Ishikawa (cell line): ENCODE results near the gene TBC1D12.

ENCODE experiments used
- CEBPB ChIP-seq: IDR thresholded peaks from 2 replicates; pipeline ENCODE4 v1.6.1; 2012
- CREB1 ChIP-seq: IDR thresholded peaks from 2 replicates; pipeline ENCODE4 v1.6.1; 2012; ENCODE audit warnings: low read depth
- EGR1 ChIP-seq: IDR thresholded peaks from 2 replicates; pipeline ENCODE4 v1.6.1; 2012
- EP300 ChIP-seq: IDR thresholded peaks from 2 replicates; pipeline ENCODE4 v1.6.1; 2012; ENCODE audit warnings: borderline replicate concordance
- FOXM1 ChIP-seq: IDR thresholded peaks from 2 replicates; pipeline ENCODE4 v1.6.1; 2012; ENCODE audit warnings: low read depth, borderline replicate concordance
- NFIC ChIP-seq: IDR thresholded peaks from 2 replicates; pipeline ENCODE4 v1.6.1; 2012
- RAD21 ChIP-seq: IDR thresholded peaks from 2 replicates; pipeline ENCODE4 v1.6.1; 2012; ENCODE audit warnings: low read depth
- REST ChIP-seq: IDR thresholded peaks from 2 replicates; pipeline ENCODE4 v1.6.1; 2012; ENCODE audit warnings: low read depth, mild to moderate bottlenecking
- TAF1 ChIP-seq: IDR thresholded peaks from 2 replicates; pipeline ENCODE4 v1.6.1; 2012; ENCODE audit warnings: low read depth, mild to moderate bottlenecking
- TCF12 ChIP-seq: IDR thresholded peaks from 2 replicates; pipeline ENCODE4 v1.6.1; 2012; ENCODE audit warnings: low read depth
- TEAD4 ChIP-seq: IDR thresholded peaks from 2 replicates; pipeline ENCODE4 v1.6.1; 2012
- USF1 ChIP-seq: IDR thresholded peaks from 2 replicates; pipeline ENCODE4 v1.6.1; 2012
- YY1 ChIP-seq: IDR thresholded peaks from 2 replicates; pipeline ENCODE4 v1.6.1; 2012; ENCODE audit warnings: low read depth
- ZBTB7A ChIP-seq: IDR thresholded peaks from 2 replicates; pipeline ENCODE4 v1.6.1; 2012; ENCODE audit warnings: low read depth
- TF ChIP-seq, protein P1 (sequence below): IDR thresholded peaks from 2 replicates; pipeline ENCODE4 v1.6.1; 2012

The TBC1D12 gene

GRCh38 chr10:94366382-94366781 lies 36.0 kb upstream of the TBC1D12 start:
- TF ChIP-seq TAF1 = no peak
- no peak for TF ChIP-seq RAD21
- TF ChIP-seq, protein P1, sequence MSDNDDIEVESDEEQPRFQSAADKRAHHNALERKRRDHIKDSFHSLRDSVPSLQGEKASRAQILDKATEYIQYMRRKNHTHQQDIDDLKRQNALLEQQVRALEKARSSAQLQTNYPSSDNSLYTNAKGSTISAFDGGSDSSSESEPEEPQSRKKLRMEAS = no peak
- no peak for TF ChIP-seq ZBTB7A
- no peak for TF ChIP-seq NFIC
- TF ChIP-seq CEBPB = no peak
- no peak for TF ChIP-seq REST
- TF ChIP-seq YY1 = no peak
- no peak for TF ChIP-seq USF1
- no peak for TF ChIP-seq TEAD4
- no peak for TF ChIP-seq FOXM1
- no peak for TF ChIP-seq EP300
- TF ChIP-seq CREB1 = no peak
- no peak for TF ChIP-seq EGR1
- TF ChIP-seq TCF12 = no peak

DNA sequence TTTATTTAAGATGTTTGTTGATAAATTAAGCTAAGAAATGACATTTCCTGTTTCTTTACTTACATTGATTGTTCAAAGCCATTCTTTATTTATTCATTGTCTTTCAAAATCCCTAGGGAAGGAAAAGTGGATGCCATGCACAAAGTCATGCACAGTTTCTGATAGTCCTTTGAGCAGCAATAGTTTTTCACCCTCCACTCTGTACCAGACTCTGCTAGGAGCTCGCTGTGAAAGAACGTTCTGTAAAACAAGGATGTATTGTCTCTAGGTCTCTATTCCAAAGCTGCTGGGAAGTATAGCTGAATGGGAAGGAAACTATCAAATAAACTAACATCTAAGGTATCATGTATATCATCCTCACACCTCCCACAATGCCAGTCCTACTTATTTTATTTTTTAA lies 31.8 kb upstream of the TBC1D12 start:
- TF ChIP-seq ZBTB7A (no peak), REST (no peak)
- TF ChIP-seq, protein P1 = no peak

DNA sequence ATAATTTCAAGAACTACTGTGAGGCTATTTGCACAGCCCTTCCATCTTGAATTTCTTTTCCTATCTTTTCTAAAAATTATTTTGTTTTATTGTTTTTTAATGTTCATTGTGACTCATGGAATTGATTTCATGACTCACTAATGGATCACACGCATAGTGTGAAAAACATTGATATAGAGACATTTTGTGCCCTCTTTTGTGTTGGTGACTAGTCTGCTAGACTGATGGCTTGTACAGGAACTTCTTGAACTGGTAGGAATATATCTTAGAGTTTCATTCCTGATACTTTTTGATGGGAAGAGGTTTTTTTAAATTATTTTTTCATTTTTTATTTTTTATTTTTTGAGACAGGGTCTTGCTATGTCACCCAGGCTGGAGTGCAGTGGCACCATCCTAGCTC lies 27.0 kb upstream of the TBC1D12 start:
- TF ChIP-seq USF1 (no peak), TEAD4 (no peak), EGR1 (no peak), RAD21 (no peak), TCF12 (no peak), REST (no peak), TAF1 (no peak), YY1 (no peak), CREB1 (no peak), EP300 (no peak), CEBPB (no peak), ZBTB7A (no peak), FOXM1 (no peak), NFIC (no peak)
- TF ChIP-seq, protein P1 = no peak

DNA sequence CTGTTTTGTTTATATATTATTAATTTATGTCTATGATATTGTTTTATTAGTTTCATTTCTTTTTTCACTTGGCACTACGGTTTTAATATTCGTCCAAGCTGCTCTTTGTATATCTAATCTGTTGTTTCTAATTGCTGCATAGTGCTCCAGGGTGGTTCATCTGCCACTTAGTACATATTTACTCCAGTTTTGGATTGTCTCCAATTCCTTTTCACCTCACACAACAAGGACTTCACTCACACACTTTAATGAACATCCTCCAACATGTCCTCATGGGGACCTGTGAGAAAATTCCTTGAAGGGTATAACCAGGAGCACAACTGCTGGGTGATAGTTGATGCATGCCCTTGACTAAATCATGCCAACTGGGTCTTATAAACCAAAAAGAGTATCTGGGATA lies 25.5 kb upstream of the TBC1D12 start:
- TF ChIP-seq TEAD4 (no peak), FOXM1 (no peak), USF1 (no peak), EP300 (no peak), ZBTB7A (no peak), NFIC (no peak), REST (no peak), YY1 (no peak), CEBPB (no peak), CREB1 (no peak), TAF1 (no peak), TCF12 (no peak), EGR1 (no peak), RAD21 (no peak)
- TF ChIP-seq, protein P1 = no peak
